ENCODE measurements around the gene GAGE12C.
"Not testable (repeated sequence)": the region's sequence is repeated elsewhere in the genome, so short reads cannot be mapped to it uniquely, and the experiment has no call there.

GAGE12C gene, protein sequence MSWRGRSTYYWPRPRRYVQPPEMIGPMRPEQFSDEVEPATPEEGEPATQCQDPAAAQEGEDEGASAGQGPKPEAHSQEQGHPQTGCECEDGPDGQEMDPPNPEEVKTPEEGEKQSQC

DNA sequence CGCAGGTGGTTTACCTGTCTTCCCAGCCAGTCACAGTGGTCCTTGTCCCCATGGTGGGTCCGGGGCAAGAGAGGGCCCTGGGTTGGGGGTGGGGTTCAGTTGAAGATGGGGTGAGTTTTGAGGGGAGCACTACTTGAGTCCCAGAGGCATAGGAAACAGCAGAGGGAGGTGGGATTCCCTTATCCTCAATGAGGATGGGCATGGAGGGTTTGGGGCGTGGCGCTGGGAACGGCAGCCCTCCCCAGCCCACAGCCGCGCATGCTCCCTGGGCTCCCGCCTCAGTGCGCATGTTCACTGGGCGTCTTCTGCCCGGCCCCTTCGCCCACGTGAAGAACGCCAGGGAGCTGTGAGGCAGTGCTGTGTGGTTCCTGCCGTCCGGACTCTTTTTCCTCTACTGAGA is at the start of gene GAGE12C:
Gene GAGE12C (plus strand): TSS at position 301 of the 400 bp plus-strand sequence. CDS start 1,155 bp downstream, outside the sequence.
- DNase-seq = not testable (repeated sequence)

DNA sequence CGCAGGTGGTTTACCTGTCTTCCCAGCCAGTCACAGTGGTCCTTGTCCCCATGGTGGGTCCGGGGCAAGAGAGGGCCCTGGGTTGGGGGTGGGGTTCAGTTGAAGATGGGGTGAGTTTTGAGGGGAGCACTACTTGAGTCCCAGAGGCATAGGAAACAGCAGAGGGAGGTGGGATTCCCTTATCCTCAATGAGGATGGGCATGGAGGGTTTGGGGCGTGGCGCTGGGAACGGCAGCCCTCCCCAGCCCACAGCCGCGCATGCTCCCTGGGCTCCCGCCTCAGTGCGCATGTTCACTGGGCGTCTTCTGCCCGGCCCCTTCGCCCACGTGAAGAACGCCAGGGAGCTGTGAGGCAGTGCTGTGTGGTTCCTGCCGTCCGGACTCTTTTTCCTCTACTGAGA is 9.5 kb downstream of the GAGE12C start, which contains the start of gene GAGE12D:
Gene GAGE12D (plus strand): TSS at position 301 of the 400 bp plus-strand sequence. CDS start 1,155 bp downstream, outside the sequence.
- not testable (repeated sequence) for DNase-seq

DNA sequence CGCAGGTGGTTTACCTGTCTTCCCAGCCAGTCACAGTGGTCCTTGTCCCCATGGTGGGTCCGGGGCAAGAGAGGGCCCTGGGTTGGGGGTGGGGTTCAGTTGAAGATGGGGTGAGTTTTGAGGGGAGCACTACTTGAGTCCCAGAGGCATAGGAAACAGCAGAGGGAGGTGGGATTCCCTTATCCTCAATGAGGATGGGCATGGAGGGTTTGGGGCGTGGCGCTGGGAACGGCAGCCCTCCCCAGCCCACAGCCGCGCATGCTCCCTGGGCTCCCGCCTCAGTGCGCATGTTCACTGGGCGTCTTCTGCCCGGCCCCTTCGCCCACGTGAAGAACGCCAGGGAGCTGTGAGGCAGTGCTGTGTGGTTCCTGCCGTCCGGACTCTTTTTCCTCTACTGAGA is 19.0 kb downstream of the GAGE12C start, which contains the start of gene GAGE12E:
Gene GAGE12E (plus strand): TSS at position 301 of the 400 bp plus-strand sequence. CDS start 1,155 bp downstream, outside the sequence.
- DNase-seq = not testable (repeated sequence)

DNA sequence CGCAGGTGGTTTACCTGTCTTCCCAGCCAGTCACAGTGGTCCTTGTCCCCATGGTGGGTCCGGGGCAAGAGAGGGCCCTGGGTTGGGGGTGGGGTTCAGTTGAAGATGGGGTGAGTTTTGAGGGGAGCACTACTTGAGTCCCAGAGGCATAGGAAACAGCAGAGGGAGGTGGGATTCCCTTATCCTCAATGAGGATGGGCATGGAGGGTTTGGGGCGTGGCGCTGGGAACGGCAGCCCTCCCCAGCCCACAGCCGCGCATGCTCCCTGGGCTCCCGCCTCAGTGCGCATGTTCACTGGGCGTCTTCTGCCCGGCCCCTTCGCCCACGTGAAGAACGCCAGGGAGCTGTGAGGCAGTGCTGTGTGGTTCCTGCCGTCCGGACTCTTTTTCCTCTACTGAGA is 28.6 kb downstream of the GAGE12C start, which contains the start of gene GAGE12F:
Gene GAGE12F (plus strand): TSS at position 301 of the 400 bp plus-strand sequence. CDS start 1,155 bp downstream, outside the sequence.
- DNase-seq = not testable (repeated sequence)

DNA sequence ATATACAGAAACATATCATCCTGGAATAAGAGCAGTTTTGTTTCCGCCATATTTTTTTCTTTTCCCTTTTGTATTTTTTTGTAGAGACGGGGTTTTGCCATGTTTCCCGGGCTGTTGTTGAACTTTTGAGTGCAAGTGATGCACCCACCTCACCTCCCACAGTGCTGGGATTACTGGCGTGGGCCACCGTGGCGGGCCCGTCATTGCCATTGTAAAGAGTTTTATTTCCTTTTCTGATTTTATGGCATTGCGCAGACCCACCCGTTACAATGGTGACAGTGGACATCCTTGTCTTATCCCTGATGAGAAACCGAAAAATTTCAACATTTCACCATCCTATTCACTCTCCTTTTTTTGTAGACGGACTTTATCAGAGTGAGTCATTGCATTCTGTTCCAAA is 36.8 kb downstream of the GAGE12C start:
- DNase-seq = not testable (repeated sequence)

DNA sequence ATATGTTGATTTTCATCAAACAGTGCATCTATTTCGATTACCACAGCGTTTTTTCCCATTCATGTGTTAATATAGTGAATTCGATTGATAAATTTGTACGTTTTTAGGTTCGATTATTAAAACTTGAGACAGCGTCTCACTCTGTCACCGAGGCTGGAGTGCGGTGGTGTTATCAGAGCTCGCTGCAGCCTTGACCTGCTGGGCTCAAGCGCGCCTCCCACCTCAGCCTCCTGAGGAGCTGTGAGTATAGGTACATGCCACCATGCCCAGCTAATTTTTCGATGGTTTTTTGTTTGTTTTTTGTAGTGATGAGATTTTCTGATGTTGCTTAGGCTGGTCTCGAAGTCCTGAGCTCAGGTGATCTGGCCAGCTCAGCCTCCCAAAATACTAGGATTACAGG is 37.2 kb downstream of the GAGE12C start:
- not testable (repeated sequence) for DNase-seq

DNA sequence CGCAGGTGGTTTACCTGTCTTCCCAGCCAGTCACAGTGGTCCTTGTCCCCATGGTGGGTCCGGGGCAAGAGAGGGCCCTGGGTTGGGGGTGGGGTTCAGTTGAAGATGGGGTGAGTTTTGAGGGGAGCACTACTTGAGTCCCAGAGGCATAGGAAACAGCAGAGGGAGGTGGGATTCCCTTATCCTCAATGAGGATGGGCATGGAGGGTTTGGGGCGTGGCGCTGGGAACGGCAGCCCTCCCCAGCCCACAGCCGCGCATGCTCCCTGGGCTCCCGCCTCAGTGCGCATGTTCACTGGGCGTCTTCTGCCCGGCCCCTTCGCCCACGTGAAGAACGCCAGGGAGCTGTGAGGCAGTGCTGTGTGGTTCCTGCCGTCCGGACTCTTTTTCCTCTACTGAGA is 38.1 kb downstream of the GAGE12C start, which contains the start of gene GAGE12G:
Gene GAGE12G (plus strand): TSS at position 301 of the 400 bp plus-strand sequence. CDS start 1,155 bp downstream, outside the sequence.
- DNase-seq = not testable (repeated sequence)

DNA sequence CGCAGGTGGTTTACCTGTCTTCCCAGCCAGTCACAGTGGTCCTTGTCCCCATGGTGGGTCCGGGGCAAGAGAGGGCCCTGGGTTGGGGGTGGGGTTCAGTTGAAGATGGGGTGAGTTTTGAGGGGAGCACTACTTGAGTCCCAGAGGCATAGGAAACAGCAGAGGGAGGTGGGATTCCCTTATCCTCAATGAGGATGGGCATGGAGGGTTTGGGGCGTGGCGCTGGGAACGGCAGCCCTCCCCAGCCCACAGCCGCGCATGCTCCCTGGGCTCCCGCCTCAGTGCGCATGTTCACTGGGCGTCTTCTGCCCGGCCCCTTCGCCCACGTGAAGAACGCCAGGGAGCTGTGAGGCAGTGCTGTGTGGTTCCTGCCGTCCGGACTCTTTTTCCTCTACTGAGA is 47.7 kb downstream of the GAGE12C start, which contains the start of gene GAGE12H:
Gene GAGE12H (plus strand): TSS at position 301 of the 400 bp plus-strand sequence. CDS start 1,155 bp downstream, outside the sequence.
- DNase-seq = not testable (repeated sequence)
